Measurements from ENCODE around the gene PDE6B. TPM values are rescaled to one million over a fixed set of nuclear protein-coding genes. Genes with fewer than 3 reads are reported as not detected.

Gene PDE6B
- total RNA-seq, 1 donor from 2014 or later: 5.5 TPM

GRCh38 chr4:622071-622995 is 3.0 kb upstream of the PDE6B start:
- intact Hi-C loops (cut with DNase I): no loop called here
- Histone ChIP-seq H3K27me3 (ENCODE audit: low read depth) (peaks cover 20% of the 10 kb centered on the region), H3K4me3 (no peak overlapping the region), H3K36me3 (no peaks in the 10 kb centered on the region), H3K9me3 (no peaks in the 10 kb centered on the region), H3K4me1 (no peaks in the 10 kb centered on the region), H3K27ac (no peak overlapping the region)
- no peak for DNase-seq
- TF ChIP-seq, protein P1, sequence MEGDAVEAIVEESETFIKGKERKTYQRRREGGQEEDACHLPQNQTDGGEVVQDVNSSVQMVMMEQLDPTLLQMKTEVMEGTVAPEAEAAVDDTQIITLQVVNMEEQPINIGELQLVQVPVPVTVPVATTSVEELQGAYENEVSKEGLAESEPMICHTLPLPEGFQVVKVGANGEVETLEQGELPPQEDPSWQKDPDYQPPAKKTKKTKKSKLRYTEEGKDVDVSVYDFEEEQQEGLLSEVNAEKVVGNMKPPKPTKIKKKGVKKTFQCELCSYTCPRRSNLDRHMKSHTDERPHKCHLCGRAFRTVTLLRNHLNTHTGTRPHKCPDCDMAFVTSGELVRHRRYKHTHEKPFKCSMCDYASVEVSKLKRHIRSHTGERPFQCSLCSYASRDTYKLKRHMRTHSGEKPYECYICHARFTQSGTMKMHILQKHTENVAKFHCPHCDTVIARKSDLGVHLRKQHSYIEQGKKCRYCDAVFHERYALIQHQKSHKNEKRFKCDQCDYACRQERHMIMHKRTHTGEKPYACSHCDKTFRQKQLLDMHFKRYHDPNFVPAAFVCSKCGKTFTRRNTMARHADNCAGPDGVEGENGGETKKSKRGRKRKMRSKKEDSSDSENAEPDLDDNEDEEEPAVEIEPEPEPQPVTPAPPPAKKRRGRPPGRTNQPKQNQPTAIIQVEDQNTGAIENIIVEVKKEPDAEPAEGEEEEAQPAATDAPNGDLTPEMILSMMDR (IDR thresholded peaks at IDR 0.05): no peak
- ATAC-seq: no peak

DNA sequence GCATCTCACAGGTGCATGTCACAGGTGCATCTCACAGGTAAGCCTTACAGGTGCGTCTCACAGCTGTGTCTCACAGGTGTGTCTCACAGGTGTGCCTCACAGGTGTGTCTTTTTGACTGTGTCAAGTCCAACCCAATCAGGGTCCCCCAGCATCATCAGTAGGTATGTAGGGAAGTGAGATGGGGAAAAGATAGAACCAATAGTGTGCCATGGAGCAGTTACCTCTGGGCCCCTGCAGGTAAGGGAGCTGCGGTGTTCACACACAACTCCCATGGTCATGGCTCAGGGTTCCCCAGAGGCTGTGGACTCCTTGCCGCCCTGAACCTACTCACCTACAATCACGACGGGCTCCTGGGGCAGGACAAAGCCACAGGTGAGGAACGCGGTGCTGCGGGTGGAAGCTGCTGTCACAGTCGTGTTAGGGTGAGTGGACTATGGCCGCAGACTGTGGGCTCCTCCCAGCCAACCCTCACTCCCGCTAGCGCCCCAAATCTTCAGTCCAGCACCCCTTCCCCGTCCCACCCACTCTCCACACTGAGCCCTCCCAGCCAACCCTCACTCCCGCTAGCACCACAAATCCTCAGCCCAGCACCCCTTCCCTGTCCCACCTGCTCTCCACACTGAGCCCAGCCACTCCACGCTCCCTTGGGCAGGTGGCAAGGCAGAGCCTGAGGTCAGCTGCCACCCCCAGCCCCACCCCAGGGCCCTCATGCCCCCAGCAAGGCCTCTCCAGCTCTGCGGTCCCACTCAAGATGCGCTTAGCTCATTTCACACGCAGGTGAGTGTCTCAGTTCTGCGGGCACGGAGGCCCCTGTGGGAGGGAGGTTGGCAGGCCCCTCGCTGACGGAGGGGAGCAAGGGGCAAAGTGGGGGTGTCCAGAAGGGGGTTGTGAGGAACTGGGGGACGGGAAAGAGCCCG is 2.1 kb upstream of the PDE6B start:
- Histone ChIP-seq H3K27me3 (ENCODE audit: low read depth) (peaks cover 14% of the 10 kb centered on the region), H3K4me3 (no peak overlapping the region), H3K9me3 (no peaks in the 10 kb centered on the region), H3K4me1 (no peaks in the 10 kb centered on the region), H3K27ac (no peak overlapping the region), H3K36me3 (no peaks in the 10 kb centered on the region)
- no peak for DNase-seq
- ATAC-seq: no peak
- intact Hi-C loops (cut with DNase I): no loop called here
- TF ChIP-seq, protein P1 (IDR thresholded peaks at IDR 0.05): no peak

DNA sequence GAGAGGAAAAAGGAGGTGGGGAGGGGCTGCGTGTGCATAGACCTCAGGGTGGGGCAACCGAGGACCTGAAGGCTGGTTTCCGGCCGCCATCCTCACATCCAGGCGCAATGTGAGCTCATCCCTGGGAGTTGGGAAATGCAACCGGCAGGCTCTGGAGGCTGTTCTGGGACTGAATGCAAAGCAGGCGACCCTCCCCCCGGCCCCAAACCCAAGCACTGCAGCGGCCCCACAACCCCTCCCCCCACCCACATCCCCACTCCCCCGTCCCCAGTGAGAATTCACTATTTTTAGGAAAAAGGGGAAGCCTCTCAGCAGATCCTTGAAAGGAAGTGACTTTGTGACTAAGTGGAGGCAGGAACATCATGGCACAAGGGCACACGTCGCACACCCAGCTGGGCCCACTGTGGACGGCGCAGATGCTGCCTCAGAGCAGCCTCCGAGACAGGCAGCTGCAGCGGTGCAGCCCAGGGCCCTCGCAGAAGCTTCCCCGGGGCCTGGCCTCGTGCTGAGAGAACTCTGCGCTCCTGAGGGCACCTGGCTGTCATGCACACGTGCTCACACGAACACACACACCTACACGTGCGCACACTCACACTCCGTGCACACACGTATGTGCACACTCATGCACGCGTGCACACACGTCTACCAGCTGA is 1.3 kb upstream of the PDE6B start:
- Histone ChIP-seq H3K9me3 (no peaks in the 10 kb centered on the region), H3K27me3 (ENCODE audit: low read depth) (peaks cover 18% of the 10 kb centered on the region), H3K4me3 (no peak overlapping the region), H3K4me1 (no peaks in the 10 kb centered on the region), H3K36me3 (no peaks in the 10 kb centered on the region), H3K27ac (no peak overlapping the region)
- intact Hi-C loops (cut with DNase I): no loop called here
- TF ChIP-seq, protein P1 (IDR thresholded peaks at IDR 0.05): no peak
- ATAC-seq: no peak
- no peak for DNase-seq

GRCh38 chr4:625631-626161 is 323 bp downstream of the PDE6B start:
- no peaks in the 10 kb centered on the region for H3K36me3 ChIP-seq
- no peak for DNase-seq
- no peak for ATAC-seq
- H3K27me3 ChIP-seq (ENCODE audit: low read depth): peaks cover 22% of the 10 kb centered on the region
- H3K9me3 ChIP-seq: no peaks in the 10 kb centered on the region
- TF ChIP-seq, protein P1 (IDR thresholded peaks at IDR 0.05): no peak
- no peak overlapping the region for H3K4me3 ChIP-seq
- no peaks in the 10 kb centered on the region for H3K4me1 ChIP-seq
- intact Hi-C loops (cut with DNase I): no loop called here
- H3K27ac ChIP-seq: no peak overlapping the region

Data from lower lobe of right lung (tissue), 2 donors.